GM10266 (cell line): ENCODE data around the gene CNTD1.
"Not testable (repeated sequence)": the region's sequence is repeated elsewhere in the genome, so short reads cannot be mapped to it uniquely, and the experiment has no call there.

Source experiments
- DNase-seq: peaks from one replicate; pipeline ENCODE4 v3.0.0; 2012; ENCODE audit errors: extremely low spot score
- TF ChIP-seq, protein P1 (sequence below): IDR thresholded peaks from 2 replicates; pipeline ENCODE4 v1.5.1; 2012; ENCODE audit warnings: mild to moderate bottlenecking, low read depth; ENCODE audit not compliant: control insufficient read depth, insufficient read depth; ENCODE audit errors: missing control alignments

Gene CNTD1

DNA sequence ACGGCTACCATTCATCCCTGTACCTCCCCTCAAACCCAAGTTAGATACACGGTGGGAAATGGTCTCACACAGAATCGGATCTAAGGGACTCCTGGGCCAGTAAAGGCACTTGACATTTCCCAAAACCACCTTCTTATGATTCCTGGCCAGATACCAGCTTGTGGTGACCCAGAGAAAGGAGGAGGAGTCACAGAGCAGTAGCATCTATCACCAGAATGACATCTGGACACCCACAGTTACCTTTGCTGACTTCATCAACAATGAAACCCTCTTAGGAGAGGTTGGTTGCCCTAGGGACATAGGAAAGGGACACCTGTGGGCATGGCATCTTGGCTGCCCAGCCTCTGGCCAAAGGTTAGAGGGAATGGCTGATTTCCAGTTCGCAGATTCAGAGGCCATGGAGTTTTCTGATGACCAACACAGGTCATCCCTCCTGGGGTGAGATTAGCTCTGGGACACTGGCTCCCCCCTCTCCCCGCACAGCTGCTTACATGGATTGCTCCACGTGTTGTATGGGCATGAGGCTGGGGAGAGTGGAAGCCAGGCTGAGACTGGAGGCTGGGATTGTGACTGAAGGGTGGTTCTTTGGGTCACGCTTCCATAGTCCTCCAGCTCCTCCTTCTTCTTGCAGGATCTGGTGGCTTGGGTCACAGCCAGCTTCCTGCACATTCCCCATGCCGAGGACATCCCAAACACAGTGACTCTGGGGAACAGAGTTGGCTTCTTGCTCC is 51.0 kb downstream of the CNTD1 start:
- no peak for DNase-seq
- TF ChIP-seq, protein P1, sequence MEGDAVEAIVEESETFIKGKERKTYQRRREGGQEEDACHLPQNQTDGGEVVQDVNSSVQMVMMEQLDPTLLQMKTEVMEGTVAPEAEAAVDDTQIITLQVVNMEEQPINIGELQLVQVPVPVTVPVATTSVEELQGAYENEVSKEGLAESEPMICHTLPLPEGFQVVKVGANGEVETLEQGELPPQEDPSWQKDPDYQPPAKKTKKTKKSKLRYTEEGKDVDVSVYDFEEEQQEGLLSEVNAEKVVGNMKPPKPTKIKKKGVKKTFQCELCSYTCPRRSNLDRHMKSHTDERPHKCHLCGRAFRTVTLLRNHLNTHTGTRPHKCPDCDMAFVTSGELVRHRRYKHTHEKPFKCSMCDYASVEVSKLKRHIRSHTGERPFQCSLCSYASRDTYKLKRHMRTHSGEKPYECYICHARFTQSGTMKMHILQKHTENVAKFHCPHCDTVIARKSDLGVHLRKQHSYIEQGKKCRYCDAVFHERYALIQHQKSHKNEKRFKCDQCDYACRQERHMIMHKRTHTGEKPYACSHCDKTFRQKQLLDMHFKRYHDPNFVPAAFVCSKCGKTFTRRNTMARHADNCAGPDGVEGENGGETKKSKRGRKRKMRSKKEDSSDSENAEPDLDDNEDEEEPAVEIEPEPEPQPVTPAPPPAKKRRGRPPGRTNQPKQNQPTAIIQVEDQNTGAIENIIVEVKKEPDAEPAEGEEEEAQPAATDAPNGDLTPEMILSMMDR: no peak

DNA sequence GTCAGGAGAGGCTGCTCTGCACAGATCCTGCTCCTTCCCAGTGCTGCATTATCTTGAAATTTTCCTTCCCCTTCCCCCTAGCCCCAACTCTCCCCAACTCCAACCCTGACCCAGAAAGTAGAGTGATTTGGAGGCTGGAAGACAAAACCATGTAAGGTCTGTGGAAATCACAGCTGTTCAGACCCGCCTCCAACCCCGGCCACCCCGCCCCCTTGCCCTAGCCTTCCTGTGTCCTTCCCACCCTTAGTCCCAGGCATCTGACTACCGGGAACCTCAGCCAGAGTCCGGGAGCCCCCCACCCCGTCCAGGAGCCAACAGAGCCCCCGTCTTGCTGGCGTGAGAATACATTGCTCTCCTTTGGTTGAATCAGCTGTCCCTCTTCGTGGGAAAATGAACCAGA is 52.3 kb downstream of the CNTD1 start, which contains the start of gene AOC3:
TSS of gene AOC3 (plus strand) at position 246 of the 400 bp plus-strand sequence. CDS start at position 391, 145 bp downstream.
- DNase-seq: no peak
- TF ChIP-seq, protein P1: no peak

DNA sequence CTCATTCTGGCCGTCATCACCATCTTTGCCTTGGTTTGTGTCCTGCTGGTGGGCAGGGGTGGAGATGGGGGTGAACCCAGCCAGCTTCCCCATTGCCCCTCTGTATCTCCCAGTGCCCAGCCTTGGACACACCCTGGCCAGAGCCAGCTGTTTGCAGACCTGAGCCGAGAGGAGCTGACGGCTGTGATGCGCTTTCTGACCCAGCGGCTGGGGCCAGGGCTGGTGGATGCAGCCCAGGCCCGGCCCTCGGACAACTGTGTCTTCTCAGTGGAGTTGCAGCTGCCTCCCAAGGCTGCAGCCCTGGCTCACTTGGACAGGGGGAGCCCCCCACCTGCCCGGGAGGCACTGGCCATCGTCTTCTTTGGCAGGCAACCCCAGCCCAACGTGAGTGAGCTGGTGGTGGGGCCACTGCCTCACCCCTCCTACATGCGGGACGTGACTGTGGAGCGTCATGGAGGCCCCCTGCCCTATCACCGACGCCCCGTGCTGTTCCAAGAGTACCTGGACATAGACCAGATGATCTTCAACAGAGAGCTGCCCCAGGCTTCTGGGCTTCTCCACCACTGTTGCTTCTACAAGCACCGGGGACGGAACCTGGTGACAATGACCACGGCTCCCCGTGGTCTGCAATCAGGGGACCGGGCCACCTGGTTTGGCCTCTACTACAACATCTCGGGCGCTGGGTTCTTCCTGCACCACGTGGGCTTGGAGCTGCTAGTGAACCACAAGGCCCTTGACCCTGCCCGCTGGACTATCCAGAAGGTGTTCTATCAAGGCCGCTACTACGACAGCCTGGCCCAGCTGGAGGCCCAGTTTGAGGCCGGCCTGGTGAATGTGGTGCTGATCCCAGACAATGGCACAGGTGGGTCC is 52.9 kb downstream of the CNTD1 start:
- not testable (repeated sequence) for DNase-seq

DNA sequence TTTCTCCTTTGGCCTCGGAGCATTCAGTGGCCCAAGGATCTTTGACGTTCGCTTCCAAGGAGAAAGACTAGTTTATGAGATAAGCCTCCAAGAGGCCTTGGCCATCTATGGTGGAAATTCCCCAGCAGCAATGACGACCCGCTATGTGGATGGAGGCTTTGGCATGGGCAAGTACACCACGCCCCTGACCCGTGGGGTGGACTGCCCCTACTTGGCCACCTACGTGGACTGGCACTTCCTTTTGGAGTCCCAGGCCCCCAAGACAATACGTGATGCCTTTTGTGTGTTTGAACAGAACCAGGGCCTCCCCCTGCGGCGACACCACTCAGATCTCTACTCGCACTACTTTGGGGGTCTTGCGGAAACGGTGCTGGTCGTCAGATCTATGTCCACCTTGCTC is 53.7 kb downstream of the CNTD1 start:
- TF ChIP-seq, protein P1: no peak
- no peak for DNase-seq

DNA sequence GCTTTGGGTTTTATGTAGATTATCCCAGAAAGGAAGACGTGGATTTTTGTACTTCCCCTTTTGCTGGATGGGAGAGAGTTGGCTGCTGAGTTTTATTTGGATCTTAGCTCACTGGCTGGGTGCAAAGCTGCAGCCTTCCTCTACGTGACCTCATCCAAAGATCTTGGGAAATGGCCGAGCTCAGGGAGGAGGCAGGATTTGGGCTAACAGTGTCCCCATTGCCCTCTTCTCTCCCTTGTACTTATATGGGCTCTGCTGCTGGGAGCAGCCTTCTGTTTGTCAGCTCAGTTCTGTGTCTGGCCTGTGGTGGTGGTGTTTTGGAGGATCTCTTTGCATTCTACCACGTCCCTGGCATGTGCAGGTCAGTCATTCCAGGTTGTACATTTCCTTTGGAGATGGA is 54.3 kb downstream of the CNTD1 start:
- DNase-seq: no peak
- TF ChIP-seq, protein P1: no peak

DNA sequence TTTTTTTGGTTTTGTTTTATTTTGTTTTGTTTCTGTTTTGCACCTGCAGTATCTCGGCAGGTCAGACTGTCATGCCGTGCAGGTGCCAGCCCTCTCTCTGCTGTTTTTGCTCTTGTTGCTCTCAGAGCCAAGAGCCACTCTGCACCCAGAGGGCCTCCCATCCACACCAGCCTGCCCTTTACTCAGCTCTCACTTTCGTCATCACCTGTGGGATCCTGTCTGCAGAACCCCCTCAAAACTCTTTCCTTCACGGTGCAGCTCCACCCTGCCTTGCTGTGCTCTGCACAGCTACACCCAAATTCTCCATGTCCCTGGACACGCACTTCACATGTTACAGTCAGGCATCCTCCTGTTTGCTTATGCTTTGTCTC is 54.9 kb downstream of the CNTD1 start:
- TF ChIP-seq, protein P1: no peak
- no peak for DNase-seq

DNA sequence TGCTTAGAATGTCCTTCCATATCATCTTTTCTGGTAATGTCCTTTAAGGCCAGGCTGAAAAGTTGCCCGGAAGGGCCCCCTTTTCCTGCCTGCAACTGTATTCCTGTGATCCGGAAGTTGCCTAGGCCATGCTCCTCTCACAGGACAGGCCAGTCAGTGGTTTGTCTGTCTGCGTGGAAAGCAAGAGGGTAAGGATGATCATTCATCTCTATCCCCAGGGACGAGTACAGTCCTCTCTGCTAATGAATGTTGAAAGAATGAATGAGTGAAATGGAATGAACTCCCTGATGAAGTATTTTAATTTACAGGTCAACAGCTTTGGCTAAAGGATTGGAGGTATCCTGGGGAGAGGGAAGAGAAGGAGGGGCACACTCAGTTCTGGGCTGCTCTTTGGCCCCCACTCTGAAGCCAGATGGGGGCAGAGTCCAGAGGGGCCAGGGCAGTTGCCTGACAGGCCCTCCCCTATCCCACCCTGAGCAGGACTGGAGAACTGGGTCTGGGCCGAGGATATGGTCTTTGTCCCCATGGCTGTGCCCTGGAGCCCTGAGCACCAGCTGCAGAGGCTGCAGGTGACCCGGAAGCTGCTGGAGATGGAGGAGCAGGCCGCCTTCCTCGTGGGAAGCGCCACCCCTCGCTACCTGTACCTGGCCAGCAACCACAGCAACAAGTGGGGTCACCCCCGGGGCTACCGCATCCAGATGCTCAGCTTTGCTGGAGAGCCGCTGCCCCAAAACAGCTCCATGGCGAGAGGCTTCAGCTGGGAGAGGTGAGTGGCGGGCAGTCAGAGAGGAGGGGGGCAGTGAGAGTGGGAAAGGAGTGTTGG is 55.5 kb downstream of the CNTD1 start:
- no peak for DNase-seq
- TF ChIP-seq, protein P1: no peak
